Measurements from ENCODE around the gene EBF3.

DNA sequence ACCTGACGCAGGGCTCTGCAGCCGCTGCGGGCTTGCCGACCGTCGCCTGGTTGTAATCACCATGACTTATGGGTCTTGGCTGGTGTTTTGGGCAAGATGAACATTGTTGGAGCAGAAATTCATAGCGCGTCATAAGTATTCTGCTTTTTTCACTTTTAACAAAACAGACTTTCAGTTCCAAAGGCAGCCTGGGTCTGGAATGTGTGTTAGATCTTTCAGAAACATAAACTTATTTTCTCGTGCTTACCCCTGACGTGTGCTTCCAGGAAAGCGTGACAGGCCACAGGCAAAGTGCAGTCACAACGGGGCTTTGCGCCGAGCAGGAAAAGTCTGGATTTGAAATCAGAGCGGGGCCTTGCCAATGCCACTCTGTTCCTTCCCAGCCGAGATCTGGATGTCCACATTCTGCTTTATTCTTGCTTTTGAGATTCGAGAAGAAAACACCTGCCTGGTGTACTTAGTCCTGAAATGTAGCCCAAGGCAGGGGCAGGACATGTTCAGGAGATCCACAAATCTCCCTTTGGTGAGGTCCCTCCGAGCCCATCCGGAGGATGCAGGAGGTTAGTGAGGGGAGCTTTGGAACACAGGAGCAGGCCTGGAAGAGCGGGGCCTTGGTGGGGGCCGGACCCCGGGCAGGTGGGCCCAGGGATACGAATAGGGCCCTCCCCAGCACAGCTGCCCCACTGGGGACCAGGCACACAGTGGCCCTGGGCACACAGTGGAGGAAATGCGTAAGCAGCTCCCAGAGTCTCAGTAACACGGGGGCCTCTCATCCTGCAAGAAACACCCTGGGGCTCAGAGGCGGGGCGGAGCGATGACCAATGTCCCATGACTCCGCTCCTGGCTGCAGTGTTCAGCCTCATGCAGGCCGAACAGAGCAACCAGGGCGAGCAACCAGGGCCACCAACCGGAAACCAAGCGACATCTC is 49.5 kb upstream of the EBF3 start:
- TF ChIP-seq, protein P1, sequence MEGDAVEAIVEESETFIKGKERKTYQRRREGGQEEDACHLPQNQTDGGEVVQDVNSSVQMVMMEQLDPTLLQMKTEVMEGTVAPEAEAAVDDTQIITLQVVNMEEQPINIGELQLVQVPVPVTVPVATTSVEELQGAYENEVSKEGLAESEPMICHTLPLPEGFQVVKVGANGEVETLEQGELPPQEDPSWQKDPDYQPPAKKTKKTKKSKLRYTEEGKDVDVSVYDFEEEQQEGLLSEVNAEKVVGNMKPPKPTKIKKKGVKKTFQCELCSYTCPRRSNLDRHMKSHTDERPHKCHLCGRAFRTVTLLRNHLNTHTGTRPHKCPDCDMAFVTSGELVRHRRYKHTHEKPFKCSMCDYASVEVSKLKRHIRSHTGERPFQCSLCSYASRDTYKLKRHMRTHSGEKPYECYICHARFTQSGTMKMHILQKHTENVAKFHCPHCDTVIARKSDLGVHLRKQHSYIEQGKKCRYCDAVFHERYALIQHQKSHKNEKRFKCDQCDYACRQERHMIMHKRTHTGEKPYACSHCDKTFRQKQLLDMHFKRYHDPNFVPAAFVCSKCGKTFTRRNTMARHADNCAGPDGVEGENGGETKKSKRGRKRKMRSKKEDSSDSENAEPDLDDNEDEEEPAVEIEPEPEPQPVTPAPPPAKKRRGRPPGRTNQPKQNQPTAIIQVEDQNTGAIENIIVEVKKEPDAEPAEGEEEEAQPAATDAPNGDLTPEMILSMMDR (IDR thresholded peaks at IDR 0.05) = no peak
- no peak for TF ChIP-seq POLR2A (IDR thresholded peaks at IDR 0.05)

All from Peyer's patch (tissue), 4 donors.